Activated gamma-delta T cell treated with anti-CD3 and anti-CD28 coated beads, Interleukin-2, amount 50 U/mL, for 16 hours (primary cell): Measurements from ENCODE around the gene CLCN7.
"Not testable (repeated sequence)": the region's sequence is repeated elsewhere in the genome, so short reads cannot be mapped to it uniquely, and the experiment has no call there.

ENCODE experiments used
- DNase-seq: peaks from one replicate; pipeline ENCODE4 v3.0.0-alpha.2; 2020; ENCODE audit warnings: low read depth

The CLCN7 gene

GRCh38 chr16:1487395-1488053 is 12.7 kb upstream of the CLCN7 start:
- DNase-seq = no peak

DNA sequence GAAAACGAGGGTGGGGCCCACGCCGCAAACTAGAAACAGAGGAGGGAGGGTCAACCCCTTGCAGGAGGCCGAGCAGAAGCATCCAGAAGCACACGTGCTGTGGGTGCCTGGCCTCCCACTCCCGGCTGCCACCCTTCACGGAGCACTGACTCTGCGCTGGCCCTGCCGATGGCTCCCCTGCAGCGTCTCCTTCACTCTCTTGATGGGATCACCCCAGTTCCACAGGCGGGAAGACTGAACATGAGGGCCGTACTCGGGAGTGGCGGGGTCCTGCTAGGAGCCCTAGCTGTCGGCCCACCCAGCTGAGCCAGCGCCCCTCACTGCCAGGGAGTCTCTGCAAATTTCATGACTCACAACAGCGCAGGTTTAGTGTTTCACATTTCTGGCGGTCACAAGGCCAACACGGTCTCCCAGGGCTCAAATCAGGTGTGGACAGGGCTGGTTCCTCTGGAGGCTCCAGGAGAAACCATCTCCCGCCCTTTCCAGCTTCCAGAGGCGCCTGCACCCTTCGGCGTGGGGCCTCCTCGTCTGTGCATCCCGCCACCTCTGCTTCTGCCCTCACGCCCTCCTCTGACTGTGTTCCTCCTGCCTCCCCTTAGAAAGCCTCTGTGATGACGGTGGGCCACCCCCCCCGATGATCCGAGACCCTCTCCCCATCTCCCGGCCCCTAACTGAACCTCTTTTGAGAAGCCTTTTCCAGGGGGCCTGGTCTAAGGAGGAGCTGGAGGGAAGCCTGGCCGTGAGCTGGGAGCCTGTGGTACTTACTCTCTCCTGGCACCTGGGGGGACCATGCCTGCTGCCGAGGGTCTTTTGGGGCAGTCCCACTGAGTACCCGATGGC is 11.9 kb upstream of the CLCN7 start:
- DNase-seq = no peak

DNA sequence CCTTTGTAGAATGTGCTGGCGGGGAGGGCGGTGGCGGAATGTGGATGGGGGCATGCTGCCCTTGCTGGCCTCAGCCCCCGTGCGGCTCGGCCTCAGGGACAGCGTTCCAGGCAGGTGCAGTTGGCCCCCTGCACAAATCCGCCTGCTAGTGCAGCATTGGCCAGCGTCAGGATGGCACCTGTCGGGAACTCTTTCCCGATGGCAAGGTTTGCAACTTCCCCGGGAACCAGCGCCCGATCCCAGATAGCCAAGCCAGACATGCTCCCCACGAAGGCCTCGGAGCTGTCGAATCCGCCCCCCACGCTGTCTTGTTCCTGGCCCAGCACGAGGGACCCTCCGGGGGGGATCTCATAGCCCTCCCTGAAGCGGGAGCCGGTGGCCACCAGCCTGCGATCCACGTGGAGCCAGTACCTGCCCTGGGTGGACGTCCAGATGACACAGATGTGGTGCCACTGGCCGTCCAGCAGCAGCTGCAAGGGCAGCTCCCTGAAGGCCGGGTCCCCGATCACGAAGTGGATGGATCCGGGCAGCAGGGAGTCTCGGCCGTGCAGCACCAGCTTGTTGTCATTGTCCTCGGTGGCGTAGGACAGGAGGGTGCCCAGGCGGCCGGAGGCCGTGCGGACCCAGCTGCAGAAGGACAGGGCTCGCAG is 11.1 kb upstream of the CLCN7 start:
- DNase-seq = no peak

- no peak for DNase-seq
Observed at GRCh38 chr16:1481906-1482835, 7.3 kb upstream of the CLCN7 start.

GRCh38 chr16:1478937-1479336 is 4.1 kb upstream of the CLCN7 start:
- not testable (repeated sequence) for DNase-seq

DNA sequence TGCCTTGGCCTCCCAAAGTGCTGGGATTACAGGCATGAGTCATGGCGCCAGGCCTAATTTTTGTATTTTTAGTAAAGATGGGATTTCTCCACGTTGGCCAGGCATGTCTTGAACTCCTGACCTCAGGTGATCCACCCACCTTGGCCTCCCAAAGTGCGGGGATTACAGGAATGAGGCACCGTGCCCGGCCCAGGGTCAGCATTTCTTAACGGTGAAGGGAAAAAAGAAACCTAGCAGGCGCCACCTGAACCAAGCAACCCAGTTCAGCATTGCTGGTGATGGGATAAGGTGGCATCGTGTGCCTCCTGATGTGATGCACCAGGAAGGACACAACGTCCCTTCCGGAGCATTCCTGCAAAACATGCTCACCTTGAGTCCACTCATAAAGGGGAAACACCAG is 2.2 kb upstream of the CLCN7 start:
- no peak for DNase-seq

DNA sequence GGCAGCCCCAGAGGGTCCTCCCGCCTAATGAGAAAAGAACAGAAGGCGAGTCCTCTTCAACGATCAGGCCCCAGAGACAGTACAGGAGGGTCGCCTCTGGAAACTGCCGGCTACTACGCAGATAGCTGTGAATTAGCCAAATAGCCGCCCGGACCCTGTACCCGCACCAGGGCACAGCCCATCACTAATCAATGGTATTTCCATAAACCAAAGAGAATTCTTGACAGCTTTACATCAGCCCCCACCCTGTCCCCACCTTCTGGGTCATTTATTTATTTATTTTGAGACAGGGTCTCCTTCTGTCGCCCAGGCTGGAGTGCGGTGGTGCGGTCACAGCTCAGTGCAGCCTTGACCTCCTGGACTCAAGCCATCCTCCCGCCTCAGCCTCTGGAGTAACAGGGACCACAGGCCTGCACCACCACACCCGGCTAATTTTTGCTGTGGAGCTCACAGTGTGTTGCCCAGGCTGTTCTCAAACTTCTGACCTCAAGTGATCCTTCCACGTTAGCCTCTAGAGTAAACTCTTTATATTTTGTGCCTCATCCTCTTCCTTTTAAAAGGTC is 805 bp upstream of the CLCN7 start:
- DNase-seq = no peak

GRCh38 chr16:1474082-1474795 is 589 bp downstream of the CLCN7 start:
- DNase-seq = no peak

GRCh38 chr16:1472974-1473373 is 1.9 kb downstream of the CLCN7 start:
- DNase-seq = no peak

DNA sequence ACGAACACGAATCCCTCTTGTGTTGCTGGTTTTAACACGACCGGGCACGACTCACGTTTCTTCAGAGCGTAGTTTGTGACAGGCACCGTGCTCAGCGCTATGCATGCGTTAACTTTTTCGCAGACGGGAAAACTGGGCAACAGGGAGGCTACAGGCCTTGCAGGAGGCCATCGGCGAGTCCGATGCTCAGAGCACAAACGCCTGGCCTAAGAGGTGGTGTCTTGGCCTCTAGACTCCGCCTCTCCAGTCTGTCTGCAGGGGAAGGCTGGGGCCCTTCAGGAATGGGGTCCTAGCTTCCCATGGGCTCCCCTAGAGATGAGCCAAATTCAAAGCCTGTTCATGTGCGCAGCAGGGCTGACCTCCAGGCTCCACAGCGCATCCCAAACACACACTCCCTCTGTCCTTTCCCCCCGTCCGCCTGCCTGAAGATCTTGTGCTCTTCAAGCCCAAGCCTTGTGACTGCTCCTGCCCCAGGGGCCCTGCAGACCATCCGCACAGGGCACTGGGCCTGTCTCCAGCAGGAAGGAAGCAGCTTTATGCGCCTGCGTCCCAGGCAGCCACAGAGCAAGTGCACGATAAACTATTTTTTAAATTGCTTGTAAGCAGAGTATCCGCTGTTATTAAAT is 3.1 kb downstream of the CLCN7 start:
- DNase-seq = no peak

GRCh38 chr16:1470481-1471251 is 4.2 kb downstream of the CLCN7 start:
- no peak for DNase-seq

DNA sequence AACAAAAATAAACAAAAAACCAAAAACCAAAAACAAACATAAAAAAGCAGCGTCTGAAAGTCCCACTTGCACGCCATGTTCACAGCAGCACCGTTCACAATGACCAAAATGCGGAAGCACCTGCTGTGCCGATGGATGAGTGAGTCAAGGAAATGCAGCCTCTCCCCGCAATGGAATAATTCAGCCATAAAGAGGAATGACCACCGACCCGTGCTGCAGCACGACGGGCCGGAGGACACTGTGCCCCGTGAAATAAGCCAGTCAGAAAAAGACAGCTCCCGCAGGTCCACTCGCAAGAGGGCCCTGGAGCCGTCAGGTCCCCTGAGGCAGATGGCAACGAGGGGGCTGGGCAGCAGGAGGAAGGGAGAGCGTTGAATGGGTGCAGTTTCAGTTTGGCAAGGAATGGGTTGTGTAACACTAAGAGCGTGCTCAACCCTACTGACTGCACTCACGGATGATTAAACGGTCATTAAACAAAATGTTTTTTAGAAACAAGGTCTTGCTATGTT is 5.1 kb downstream of the CLCN7 start:
- DNase-seq = no peak

GRCh38 chr16:1469141-1469540 is 5.7 kb downstream of the CLCN7 start:
- DNase-seq = not testable (repeated sequence)

DNA sequence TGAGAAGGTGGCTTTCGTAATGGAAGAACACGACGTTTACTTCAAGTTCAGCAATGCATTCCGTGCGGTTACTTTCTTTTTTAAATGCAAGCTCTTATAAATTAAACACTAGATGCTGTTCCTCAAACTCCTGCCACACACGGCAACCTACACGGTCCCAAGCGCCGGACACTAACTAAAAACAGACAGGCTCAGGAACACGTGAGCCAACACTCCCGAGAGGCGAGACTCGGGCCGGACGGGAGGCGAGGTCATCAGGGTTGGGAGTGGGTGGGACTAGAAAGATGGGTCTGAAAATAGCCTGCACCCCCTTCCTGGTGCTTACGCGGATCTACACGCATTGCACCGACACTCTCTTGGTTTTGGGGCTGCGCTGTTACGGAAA is 6.4 kb downstream of the CLCN7 start:
- no peak for DNase-seq

GRCh38 chr16:1466968-1467521 is 7.8 kb downstream of the CLCN7 start:
- no peak for DNase-seq

GRCh38 chr16:1466054-1466453 is 8.8 kb downstream of the CLCN7 start:
- DNase-seq = no peak

DNA sequence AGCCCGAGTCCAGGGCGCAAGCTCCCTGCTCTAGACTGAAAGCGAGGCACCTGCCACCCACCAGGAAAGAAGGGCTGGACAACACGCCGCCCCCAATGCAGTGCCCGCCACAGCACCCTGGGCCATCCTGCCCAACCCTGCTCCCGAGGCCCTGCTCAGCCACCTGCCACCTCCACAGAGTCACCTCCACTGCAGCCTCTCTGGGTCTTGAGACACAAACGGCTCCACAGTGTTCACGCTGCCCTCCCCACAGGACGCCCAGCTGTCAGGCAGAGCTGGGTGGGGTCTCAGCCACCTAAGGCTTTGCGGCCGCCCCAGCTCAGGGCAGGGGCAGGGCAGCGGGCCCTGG is 9.3 kb downstream of the CLCN7 start:
- DNase-seq = no peak

DNA sequence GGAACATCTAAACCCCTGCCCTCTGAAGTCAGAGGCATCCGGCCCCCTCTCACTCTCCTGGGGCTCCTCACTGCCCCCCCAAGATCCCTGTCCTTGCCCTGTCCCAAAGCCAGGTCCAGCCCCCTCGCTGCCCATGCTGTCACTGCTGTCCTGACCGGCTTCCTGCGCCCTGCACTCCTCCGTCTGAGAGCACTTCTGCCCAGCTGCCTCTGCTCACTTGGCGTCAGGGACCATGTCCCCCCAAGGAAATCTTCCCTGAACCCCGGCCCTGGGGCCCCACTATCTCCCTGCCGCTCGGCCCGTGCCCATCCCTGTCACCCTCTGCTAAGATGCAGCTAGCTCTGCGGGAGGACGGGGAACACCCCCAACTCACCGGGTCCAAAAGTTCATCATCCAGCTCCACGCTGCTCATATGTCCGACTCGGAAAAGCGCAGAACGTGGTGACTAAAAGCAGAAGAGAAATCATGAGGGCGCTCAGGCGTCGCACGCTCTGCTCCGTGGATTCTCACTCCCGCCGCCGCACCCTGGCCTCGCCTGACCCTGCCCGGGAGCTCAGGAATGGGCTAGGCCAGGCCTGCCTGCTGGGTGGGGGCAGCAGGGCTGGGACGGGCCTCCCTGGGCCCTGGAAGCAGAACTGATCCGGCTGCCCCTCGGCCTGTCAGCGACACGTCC is 9.8 kb downstream of the CLCN7 start:
- no peak for DNase-seq
